Esophagus muscularis mucosa (tissue), 4 donors: Measurements from ENCODE around the gene LRRC26. TPM values are rescaled to one million over a fixed set of nuclear protein-coding genes. Genes with fewer than 3 reads are reported as not detected.

Experiments used
- DNase-seq: peaks from one replicate; pipeline ENCODE4 v3.0.0-alpha.2; 2017; ENCODE audit errors: extremely low spot score
- H3K27ac ChIP-seq, 4 donors: fragments of 200-600 bp; sonication (generic); replicated peaks in 1 of 4; 1 replicate in 3 of 4; 2 replicates in 1 of 4; pipeline ENCODE4 v1.5.1; 2016 to 2019; ENCODE audit warnings: mild to moderate bottlenecking in 1 of 4
- H3K27me3 ChIP-seq, 4 donors: fragments of 200-600 bp; sonication (generic); one replicate each; pipeline versions ENCODE4 v1.5.1 to v1.6.0; 2016 to 2019
- H3K36me3 ChIP-seq, 4 donors: fragments of 200-600 bp; sonication (generic); one replicate each; pipeline ENCODE4 v1.5.1; 2016 to 2019
- H3K4me1 ChIP-seq, 4 donors: fragments of 200-600 bp; sonication (generic); one replicate each; pipeline ENCODE4 v1.5.1; 2016 to 2019
- H3K4me3 ChIP-seq, 4 donors: fragments of 200-600 bp; sonication (generic); 1 replicate in 2 of 4; 2 replicates in 2 of 4; pipeline ENCODE4 v1.5.1; 2016 to 2019; ENCODE audit warnings: mild to moderate bottlenecking in 4 of 4, moderate library complexity in 1 of 4
- H3K9me3 ChIP-seq, 4 donors: fragments of 200-600 bp; sonication (generic); 1 replicate in 3 of 4; 2 replicates in 1 of 4; pipeline ENCODE4 v1.5.1; 2016 to 2019
- CTCF ChIP-seq, 3 experiments: fragments of 200-600 bp in 2 of 3; fragments of 450-650 bp in 1 of 3; sonication (generic) in 2 of 3; IDR thresholded peaks; one replicate each; pipeline ENCODE4 v1.5.1; 2017 to 2019; ENCODE audit warnings: antibody characterized with exemption in 3 of 3, mild to moderate bottlenecking in 2 of 3, moderate library complexity in 1 of 3
- EP300 ChIP-seq: sonication (generic); formaldehyde crosslinking; IDR thresholded peaks from one replicate; pipeline ENCODE4 v1.6.1; 2017; ENCODE audit warnings: antibody characterized with exemption
- POLR2A ChIP-seq: fragments of 450-650 bp; IDR thresholded peaks from one replicate; pipeline ENCODE4 v1.6.1; 2017; ENCODE audit warnings: antibody characterized with exemption, moderate library complexity, mild to moderate bottlenecking, low read depth
- POLR2AphosphoS5 ChIP-seq, 2 donors: sonication (generic); formaldehyde crosslinking; IDR thresholded peaks; one replicate each; pipeline ENCODE4 v1.6.1; 2017; ENCODE audit warnings: antibody characterized with exemption in 2 of 2
- WGBS: methylation state at CpG from one replicate; pipeline ENCODE4 v1.1.5; 2018; 5-methylcytosine and 5-hydroxymethylcytosine counted together
- intact Hi-C: fragments of 100-400 bp; cut with DNase I; formaldehyde crosslinking; loops from one replicate; pipeline ENCODE4 v1.15.1; 2023
- total RNA-seq, 4 donors: library from RNA; depleted of rRNA; stranded (reverse); fragments of >200 nt; gene quantifications; one replicate each; pipeline versions ENCODE4 v1.1.0 to v1.2.1, GENCODE V29; 2016

LRRC26 gene
- total RNA-seq, 4 donors from 2014 or later, result not detected

- Histone ChIP-seq H3K4me1 (peaks cover 21 to 44% (median 36%) of the 10 kb centered on the region in 4 donors), H3K4me3 (no peak overlapping the region), H3K27ac (no peak overlapping the region), H3K9me3 (no peaks in the 10 kb centered on the region), H3K36me3 (no peaks in the 10 kb centered on the region), H3K27me3 (peaks cover 0 to 100% (median 83%) of the 10 kb centered on the region in 4 donors)
- DNase-seq, result no peak
- intact Hi-C loops, result no loop called here
- WGBS, result 40% methylated on average over 14 of the region's 14 CpGs
- TF ChIP-seq POLR2AphosphoS5 (IDR thresholded peaks at IDR 0.05) (no peak), POLR2A (no peak), EP300 (no peak), CTCF (IDR thresholded peaks at IDR 0.05) (no peak)
Observed at GRCh38 chr9:137159105-137160053, 10.5 kb downstream of the LRRC26 start.

DNA sequence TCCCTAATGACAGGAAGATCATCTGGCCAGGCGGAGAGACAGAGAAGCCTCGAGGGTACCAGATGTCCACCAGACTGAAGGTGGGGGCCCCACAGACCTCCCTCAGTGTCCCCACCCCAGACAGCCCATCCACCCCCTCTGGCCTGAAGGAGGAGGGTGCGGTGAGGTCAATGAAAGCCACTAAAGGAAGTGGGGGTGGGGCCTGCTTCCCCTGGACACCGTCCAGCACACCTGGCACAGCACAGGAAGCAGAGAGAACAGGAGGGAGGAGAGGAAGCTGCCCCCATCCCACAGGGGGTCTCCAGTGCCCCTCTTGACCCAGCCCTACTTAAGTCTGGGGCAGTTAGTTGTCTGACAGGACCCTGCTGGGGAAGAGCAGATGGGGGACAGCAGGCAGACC, 11.2 kb downstream of the LRRC26 start:
- peaks cover 21 to 43% (median 35%) of the 10 kb centered on the region in 4 donors for H3K4me1 ChIP-seq
- H3K9me3 ChIP-seq, result no peaks in the 10 kb centered on the region
- no peak overlapping the region for H3K27ac ChIP-seq
- WGBS, result 46% methylated on average over 2 of the region's 4 CpGs
- intact Hi-C loops, result no loop called here
- peaks cover 0 to 95% (median 75%) of the 10 kb centered on the region in 4 donors for H3K27me3 ChIP-seq
- no peaks in the 10 kb centered on the region for H3K36me3 ChIP-seq
- no peak for DNase-seq
- TF ChIP-seq EP300 (no peak), POLR2A (no peak), POLR2AphosphoS5 (IDR thresholded peaks at IDR 0.05) (no peak), CTCF (IDR thresholded peaks at IDR 0.05) (no peak)
- no peak overlapping the region for H3K4me3 ChIP-seq

DNA sequence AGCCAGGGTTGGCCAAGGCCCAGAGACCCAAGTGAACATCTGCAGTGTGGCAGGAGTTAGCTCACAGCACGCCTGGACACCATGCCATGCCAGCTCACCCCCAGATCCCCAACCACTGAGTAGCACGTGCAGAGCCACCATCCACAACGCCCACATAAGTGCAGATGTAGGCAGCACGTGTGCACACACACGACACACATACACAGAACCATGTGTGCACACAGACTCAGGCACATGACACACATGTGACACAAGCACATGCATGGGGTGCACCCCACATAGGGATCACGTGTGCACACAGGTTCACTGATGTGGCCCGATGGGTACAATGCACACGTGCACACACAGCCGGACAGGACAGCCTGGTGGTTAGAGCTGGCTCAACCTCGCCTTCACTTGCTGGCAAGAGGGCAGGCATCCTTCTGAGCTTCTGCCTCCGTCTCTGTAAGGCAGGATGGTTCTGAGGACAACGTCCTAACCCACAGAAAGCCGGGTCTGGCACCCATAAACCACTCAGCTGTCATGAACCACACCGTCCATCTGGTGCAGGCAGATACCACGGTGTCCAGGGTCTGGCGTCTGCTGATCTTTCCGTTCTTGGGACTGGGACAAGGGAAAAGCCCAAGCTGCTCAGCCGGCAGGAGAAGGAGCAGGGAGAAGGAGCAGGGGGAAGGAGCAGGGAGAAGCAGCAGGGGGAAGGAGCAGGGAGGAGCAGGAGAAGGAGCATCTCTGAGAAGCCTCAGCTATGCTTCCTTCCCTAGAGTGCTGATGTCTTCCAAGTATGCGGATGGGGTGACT, 12.0 kb downstream of the LRRC26 start:
- no peak for DNase-seq
- Histone ChIP-seq H3K27ac (no peak overlapping the region), H3K9me3 (no peaks in the 10 kb centered on the region), H3K4me3 (no peak overlapping the region), H3K4me1 (peaks cover 14 to 35% (median 27%) of the 10 kb centered on the region in 4 donors), H3K27me3 (peaks cover 0 to 87% (median 67%) of the 10 kb centered on the region in 4 donors), H3K36me3 (no peaks in the 10 kb centered on the region)
- 61% methylated on average over 16 of the region's 19 CpGs for WGBS
- intact Hi-C loops, result no loop called here
- TF ChIP-seq POLR2AphosphoS5 (IDR thresholded peaks at IDR 0.05) (no peak), POLR2A (no peak), CTCF (IDR thresholded peaks at IDR 0.05) (no peak)

- WGBS, result 5% methylated on average over 12 of the region's 65 CpGs
- peaks cover 0 to 76% (median 57%) of the 10 kb centered on the region in 4 donors for H3K27me3 ChIP-seq
Observed at GRCh38 chr9:137156567-137157375, 13.1 kb downstream of the LRRC26 start.

More at GRCh38 chr9:137156567-137157375, 13.1 kb downstream of the LRRC26 start:
- H3K36me3 ChIP-seq, result no peaks in the 10 kb centered on the region
- intact Hi-C loops, result no loop called here
- no peaks in the 10 kb centered on the region for H3K9me3 ChIP-seq
- H3K4me3 ChIP-seq, result peak overlapping the region; percentile 16 to 33 (median 28)
- no peak for TF ChIP-seq POLR2AphosphoS5 (IDR thresholded peaks at IDR 0.05)
- no peak for TF ChIP-seq EP300
- no peak for TF ChIP-seq POLR2A
- TF ChIP-seq CTCF (IDR thresholded peaks at IDR 0.05), result no peak
- H3K4me1 ChIP-seq, result peaks cover 6 to 25% (median 17%) of the 10 kb centered on the region in 4 donors
- no peak for DNase-seq
- no peak overlapping the region for H3K27ac ChIP-seq
